Stimulated activated CD8-positive, alpha-beta memory T cell treated with anti-CD3 and anti-CD28 coated beads, Interleukin-7, amount 100 ng/mL, for 24 hours (primary cell): ENCODE measurements around the gene ADAMTS7.
"Not testable (repeated sequence)": the region's sequence is repeated elsewhere in the genome, so short reads cannot be mapped to it uniquely, and the experiment has no call there.

ENCODE experiments used
- DNase-seq: peaks from one replicate; pipeline ENCODE4 v3.0.0-alpha.2; 2020; ENCODE audit warnings: low read depth

The ADAMTS7 gene

GRCh38 chr15:78811124-78811824 lies at the start of gene ADAMTS7:
Gene ADAMTS7, minus strand, starts transcription at chr15:78811464. Its CDS starts 244 bp downstream, at chr15:78811220.
- DNase-seq, result peak; percentile 14

- peak; percentile 51 for DNase-seq
Measured at GRCh38 chr15:78859971-78860719, 48.9 kb upstream of the ADAMTS7 start.

GRCh38 chr15:78855746-78856145 lies 44.5 kb upstream of the ADAMTS7 start:
- no peak for DNase-seq

GRCh38 chr15:78854833-78855372 lies 43.6 kb upstream of the ADAMTS7 start:
- no peak for DNase-seq

- no peak for DNase-seq
Measured at GRCh38 chr15:78853500-78853899, 42.2 kb upstream of the ADAMTS7 start.

- no peak for DNase-seq
Measured at GRCh38 chr15:78850941-78851755, 39.9 kb upstream of the ADAMTS7 start.

GRCh38 chr15:78850352-78850751 lies 39.1 kb upstream of the ADAMTS7 start:
- DNase-seq, result no peak

- DNase-seq, result not testable (repeated sequence)
Measured at GRCh38 chr15:78847387-78847906, 36.2 kb upstream of the ADAMTS7 start.

- DNase-seq, result not testable (repeated sequence)
Measured at GRCh38 chr15:78846906-78847305, 35.6 kb upstream of the ADAMTS7 start.

- DNase-seq, result no peak
Measured at GRCh38 chr15:78842519-78842918, 31.3 kb upstream of the ADAMTS7 start.

- no peak for DNase-seq
Measured at GRCh38 chr15:78841891-78842290, 30.6 kb upstream of the ADAMTS7 start.

GRCh38 chr15:78841376-78841706 lies 30.1 kb upstream of the ADAMTS7 start:
- no peak for DNase-seq

- DNase-seq, result no peak
Measured at GRCh38 chr15:78840661-78841375, 29.6 kb upstream of the ADAMTS7 start.

- DNase-seq, result not testable (repeated sequence)
Measured at GRCh38 chr15:78839151-78839550, 27.9 kb upstream of the ADAMTS7 start.

GRCh38 chr15:78838489-78838888 lies 27.2 kb upstream of the ADAMTS7 start:
- no peak for DNase-seq

GRCh38 chr15:78837543-78837942 lies 26.3 kb upstream of the ADAMTS7 start:
- DNase-seq, result no peak

- DNase-seq, result no peak
Measured at GRCh38 chr15:78837131-78837530, 25.9 kb upstream of the ADAMTS7 start.

GRCh38 chr15:78836333-78836732 lies 25.1 kb upstream of the ADAMTS7 start:
- no peak for DNase-seq

GRCh38 chr15:78831229-78832207 lies 20.3 kb upstream of the ADAMTS7 start:
- no peak for DNase-seq

GRCh38 chr15:78830514-78831228 lies 19.4 kb upstream of the ADAMTS7 start:
- DNase-seq, result no peak
